ENCODE data around the gene SKAP1. TPM values are rescaled to one million over a fixed set of nuclear protein-coding genes. Genes with fewer than 3 reads are reported as not detected.

The SKAP1 gene
- polyA plus RNA-seq, 3 donors, result 0.13 to 1.0 (median 0.52) TPM

- DNase-seq, result peak; percentile 44 to 63 (median 55)
- H3K4me1 Mint-ChIP-seq, result peaks cover 6% of the 10 kb centered on the region
- H3K79me2 ChIP-seq (ENCODE audit: insufficient read depth, low read length), result no peaks in the 10 kb centered on the region
- H3K4me3 Mint-ChIP-seq, result peak overlapping the region in 1 of 2 donors; percentile 36
- H3K9me3 Mint-ChIP-seq, result peaks cover 0 to 6% (median 0%) of the 10 kb centered on the region in 7 donors
- no peak overlapping the region for H3K9ac ChIP-seq (ENCODE audit: insufficient read depth, low read length, poor library complexity, severe bottlenecking)
- no peaks in the 10 kb centered on the region for H3K9me3 ChIP-seq (replicated peaks in 1 of 2; ENCODE audit: control insufficient read depth in 1 of 2, insufficient read depth in 1 of 2, low read length in 2 of 2)
- intact Hi-C loops (cut with micrococcal nuclease), result loop anchor here in 1 of 2 donors (10.0 kb wide), 1 partner anchor 432 kb away; no protein-coding TSS in a partner anchor
- H3K36me3 Mint-ChIP-seq, result no peaks in the 10 kb centered on the region
- WGBS (ENCODE audit: insufficient coverage), result 9% methylated on average over 11 of the region's 22 CpGs
- peak; percentile 93 for TF ChIP-seq CTCF (IDR thresholded peaks at IDR 0.05)
- peaks cover 16 to 39% (median 20%) of the 10 kb centered on the region in 3 donors for H3K27me3 Mint-ChIP-seq (ENCODE audit: low read depth in 3 of 3)
- H3K27me3 ChIP-seq (ENCODE audit: control insufficient read depth in 2 of 2, insufficient read depth in 2 of 2, low read length in 2 of 2), result peaks cover 23 to 31% of the 10 kb centered on the region in 2 donors
- no peak overlapping the region for H3K27ac ChIP-seq (ENCODE audit: low read depth in 1 of 2, low read length in 2 of 2)
- no peak overlapping the region for H3K4me2 ChIP-seq (replicated peaks; ENCODE audit: extremely low read depth, low read length, poor library complexity, severe bottlenecking)
- no peak overlapping the region for H3K4me3 ChIP-seq (replicated peaks in 1 of 3; ENCODE audit: low read depth in 2 of 3, low read length in 3 of 3)
- H4K20me1 ChIP-seq (ENCODE audit: insufficient read depth, low read length), result no peaks in the 10 kb centered on the region
- no peak overlapping the region for H3K27ac Mint-ChIP-seq
- no peaks in the 10 kb centered on the region for H3K36me3 ChIP-seq (replicated peaks in 1 of 2; ENCODE audit: control insufficient read depth in 1 of 2, insufficient read depth in 2 of 2, low read length in 2 of 2)
- no peaks in the 10 kb centered on the region for H3K4me1 ChIP-seq (ENCODE audit: control insufficient read depth in 1 of 2, insufficient read depth in 2 of 2, low read length in 2 of 2)
- H2AFZ ChIP-seq (ENCODE audit: insufficient read depth, low read depth, low read length, poor library complexity, severe bottlenecking), result no peak overlapping the region
Measured at GRCh38 chr17:48457080-48457836, 27.2 kb upstream of the SKAP1 start.

DNA sequence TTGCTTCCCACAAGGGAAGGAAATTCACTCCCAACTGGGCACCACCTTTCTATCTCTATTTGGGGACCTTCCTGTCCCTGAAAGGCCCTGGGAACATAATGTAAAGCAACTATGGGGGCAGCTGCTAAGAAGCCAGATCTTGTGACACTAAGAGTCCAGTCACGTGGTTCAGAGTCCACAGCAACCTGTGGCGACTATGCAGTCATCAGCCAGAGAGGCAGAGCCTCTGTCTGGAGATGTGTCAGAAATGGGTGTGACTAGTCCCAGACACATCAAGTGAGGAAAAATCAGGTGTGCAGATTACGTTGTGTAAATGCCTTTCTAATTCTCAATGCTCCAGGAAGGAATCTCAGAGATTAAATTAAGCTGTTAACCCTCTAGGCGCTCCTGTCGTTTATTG lies 26.6 kb upstream of the SKAP1 start:
- H3K4me3 Mint-ChIP-seq, result peak overlapping the region in 1 of 2 donors; percentile 36
- DNase-seq, result no peak
- no peaks in the 10 kb centered on the region for H3K36me3 ChIP-seq (replicated peaks in 1 of 2; ENCODE audit: control insufficient read depth in 1 of 2, insufficient read depth in 2 of 2, low read length in 2 of 2)
- H3K4me2 ChIP-seq (replicated peaks; ENCODE audit: extremely low read depth, low read length, poor library complexity, severe bottlenecking), result no peak overlapping the region
- no peaks in the 10 kb centered on the region for H3K79me2 ChIP-seq (ENCODE audit: insufficient read depth, low read length)
- no peak overlapping the region for H3K27ac Mint-ChIP-seq
- H3K9me3 ChIP-seq (replicated peaks in 1 of 2; ENCODE audit: control insufficient read depth in 1 of 2, insufficient read depth in 1 of 2, low read length in 2 of 2), result no peaks in the 10 kb centered on the region
- H3K4me1 Mint-ChIP-seq, result peaks cover 6% of the 10 kb centered on the region
- TF ChIP-seq CTCF (IDR thresholded peaks at IDR 0.05), result no peak
- no peaks in the 10 kb centered on the region for H3K4me1 ChIP-seq (ENCODE audit: control insufficient read depth in 1 of 2, insufficient read depth in 2 of 2, low read length in 2 of 2)
- H3K27me3 Mint-ChIP-seq (ENCODE audit: low read depth in 3 of 3), result peaks cover 17 to 41% (median 21%) of the 10 kb centered on the region in 3 donors
- H3K27me3 ChIP-seq (ENCODE audit: control insufficient read depth in 2 of 2, insufficient read depth in 2 of 2, low read length in 2 of 2), result peaks cover 25 to 31% of the 10 kb centered on the region in 2 donors
- no peak overlapping the region for H3K4me3 ChIP-seq (replicated peaks in 1 of 3; ENCODE audit: low read depth in 2 of 3, low read length in 3 of 3)
- no peak overlapping the region for H2AFZ ChIP-seq (ENCODE audit: insufficient read depth, low read depth, low read length, poor library complexity, severe bottlenecking)
- no peaks in the 10 kb centered on the region for H3K36me3 Mint-ChIP-seq
- H3K9ac ChIP-seq (ENCODE audit: insufficient read depth, low read length, poor library complexity, severe bottlenecking), result no peak overlapping the region
- H3K9me3 Mint-ChIP-seq, result peaks cover 0 to 6% (median 0%) of the 10 kb centered on the region in 7 donors
- intact Hi-C loops (cut with micrococcal nuclease), result loop anchor here in 1 of 2 donors (10.0 kb wide), 1 partner anchor 432 kb away; no protein-coding TSS in a partner anchor
- no peak overlapping the region for H3K27ac ChIP-seq (ENCODE audit: low read depth in 1 of 2, low read length in 2 of 2)
- 70% methylated on average over 5 of the region's 5 CpGs for WGBS (ENCODE audit: insufficient coverage)
- H4K20me1 ChIP-seq (ENCODE audit: insufficient read depth, low read length), result no peaks in the 10 kb centered on the region
